Tibial artery (tissue), 4 donors: ENCODE data around the gene GJA9.

Experiments used
- DNase-seq, 2 donors: peaks; one replicate each; pipeline ENCODE4 v3.0.0-alpha.2; 2019
- H3K27ac ChIP-seq, 2 donors: fragments of 200-600 bp; sonication (generic) in 1 of 2; 1 replicate in 1 of 2; 2 replicates in 1 of 2; pipeline ENCODE4 v1.5.1; 2018 to 2019; ENCODE audit warnings: mild to moderate bottlenecking in 1 of 2
- H3K27me3 ChIP-seq, 2 donors: fragments of 200-600 bp; sonication (generic) in 1 of 2; one replicate each; pipeline versions ENCODE4 v1.5.1 to v1.6.0; 2016 to 2019
- H3K36me3 ChIP-seq, 3 donors: fragments of 200-600 bp; sonication (generic) in 2 of 3; one replicate each; pipeline ENCODE4 v1.5.1; 2016 to 2019; ENCODE audit warnings: mild to moderate bottlenecking in 2 of 3
- H3K4me1 ChIP-seq, 4 donors: fragments of 200-600 bp; sonication (generic) in 2 of 4; 1 replicate in 3 of 4; 2 replicates in 1 of 4; pipeline ENCODE4 v1.5.1; 2016 to 2019
- H3K4me3 ChIP-seq, 2 donors: fragments of 200-600 bp; sonication (generic) in 1 of 2; 1 replicate in 1 of 2; 2 replicates in 1 of 2; pipeline ENCODE4 v1.5.1; 2018 to 2019; ENCODE audit warnings: mild to moderate bottlenecking in 2 of 2
- H3K9me3 ChIP-seq, 3 donors: fragments of 200-600 bp; sonication (generic) in 1 of 3; one replicate each; pipeline ENCODE4 v1.5.1; 2016 to 2019
- CTCF ChIP-seq, 2 experiments: fragments of 200-600 bp in 1 of 2; fragments of 450-650 bp in 1 of 2; IDR thresholded peaks; one replicate each; pipeline ENCODE4 v1.5.1; 2017 to 2019; ENCODE audit warnings: antibody characterized with exemption in 2 of 2, mild to moderate bottlenecking in 1 of 2, moderate library complexity in 1 of 2
- intact Hi-C: fragments of 100-400 bp; cut with DNase I; formaldehyde crosslinking; loops from one replicate; pipeline ENCODE4 v1.15.0; 2023; ENCODE audit warnings: low total_unique reads

The GJA9 gene

DNA sequence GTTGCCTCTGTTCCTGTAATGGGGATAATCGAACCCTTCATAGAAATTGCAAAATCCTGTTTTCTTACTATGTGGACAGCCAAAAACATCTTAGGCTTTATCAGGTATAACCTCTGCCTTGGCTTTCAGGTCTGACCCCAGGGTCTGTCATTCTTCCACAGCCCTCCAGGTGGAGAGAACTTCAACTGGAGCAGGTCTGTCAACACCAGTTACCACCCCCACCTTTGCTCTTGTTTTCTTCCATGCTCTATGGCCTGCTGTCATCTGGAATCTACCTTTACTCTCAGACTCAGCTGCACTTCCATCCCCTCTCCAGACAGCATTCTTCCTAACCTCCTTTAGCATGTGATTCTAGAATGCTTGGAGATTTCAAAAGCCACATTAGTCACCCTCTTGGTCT, 10.4 kb upstream of the GJA9 start:
- Histone ChIP-seq H3K4me1 (no peaks in the 10 kb centered on the region), H3K36me3 (no peaks in the 10 kb centered on the region), H3K27ac (no peak overlapping the region), H3K9me3 (no peaks in the 10 kb centered on the region), H3K4me3 (no peak overlapping the region), H3K27me3 (no peaks in the 10 kb centered on the region)
- intact Hi-C loops, result no loop called here
- no peak for TF ChIP-seq CTCF (IDR thresholded peaks at IDR 0.05)
- no peak for DNase-seq

- intact Hi-C loops, result no loop called here
- DNase-seq, result no peak
- Histone ChIP-seq H3K9me3 (no peaks in the 10 kb centered on the region), H3K4me1 (no peaks in the 10 kb centered on the region), H3K27me3 (no peaks in the 10 kb centered on the region), H3K36me3 (no peaks in the 10 kb centered on the region), H3K27ac (no peak overlapping the region), H3K4me3 (no peak overlapping the region)
- no peak for TF ChIP-seq CTCF (IDR thresholded peaks at IDR 0.05)
These were observed 8.2 kb upstream of the GJA9 start for GRCh38 chr1:38889589-38889988.

DNA sequence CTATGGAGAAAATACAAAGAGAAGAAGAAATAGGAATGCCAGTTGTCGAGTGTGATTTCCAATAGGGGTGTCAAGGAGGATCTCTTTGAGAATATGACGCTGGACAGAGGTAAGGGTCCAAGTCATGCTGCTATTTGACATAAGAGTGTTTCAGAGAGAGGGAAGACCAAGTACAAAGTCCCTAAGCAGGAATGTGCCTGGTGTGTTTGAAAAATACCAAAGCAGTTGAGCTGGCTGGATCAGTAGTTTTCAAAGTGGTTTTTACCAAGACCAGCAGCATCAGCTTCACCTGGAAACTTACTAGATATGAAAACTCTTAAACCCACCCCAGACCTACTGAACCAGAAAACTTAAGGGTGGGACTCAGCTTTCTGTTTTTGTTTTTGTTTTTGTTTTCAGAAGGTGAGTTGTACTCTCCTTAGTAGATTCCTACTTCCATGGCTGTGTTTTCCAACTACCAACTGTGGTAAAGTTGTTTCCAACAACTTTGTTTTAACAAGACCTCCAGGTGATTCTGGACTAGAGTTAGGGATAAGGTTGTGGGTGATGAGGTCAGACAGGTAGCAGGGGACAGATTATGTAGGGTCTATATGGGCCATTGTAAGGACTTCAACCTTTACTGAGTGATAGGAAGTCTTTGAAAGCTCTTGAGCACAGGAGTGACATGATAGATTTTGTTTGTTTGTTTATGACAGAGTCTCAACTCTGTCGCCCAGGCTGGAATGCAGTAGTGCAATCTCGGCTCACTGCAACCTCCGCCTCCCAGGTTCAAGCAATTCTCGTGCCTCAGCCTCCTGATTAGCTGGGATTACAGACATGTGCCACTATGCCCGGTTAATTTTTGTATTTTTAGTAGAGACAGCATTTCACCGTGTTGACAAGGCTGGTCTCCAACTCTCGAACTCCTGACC, 7.3 kb upstream of the GJA9 start:
- no peaks in the 10 kb centered on the region for H3K9me3 ChIP-seq
- H3K27me3 ChIP-seq, result no peaks in the 10 kb centered on the region
- intact Hi-C loops, result no loop called here
- H3K27ac ChIP-seq, result no peak overlapping the region
- H3K36me3 ChIP-seq, result no peaks in the 10 kb centered on the region
- no peak for TF ChIP-seq CTCF (IDR thresholded peaks at IDR 0.05)
- DNase-seq, result no peak
- H3K4me3 ChIP-seq, result no peak overlapping the region
- H3K4me1 ChIP-seq, result no peaks in the 10 kb centered on the region

- intact Hi-C loops, result no loop called here
- no peak for DNase-seq
- Histone ChIP-seq H3K27ac (no peak overlapping the region), H3K4me1 (no peaks in the 10 kb centered on the region), H3K27me3 (no peaks in the 10 kb centered on the region), H3K9me3 (no peaks in the 10 kb centered on the region), H3K4me3 (no peak overlapping the region), H3K36me3 (no peaks in the 10 kb centered on the region)
- TF ChIP-seq CTCF (IDR thresholded peaks at IDR 0.05), result no peak
These were observed 3.7 kb upstream of the GJA9 start for GRCh38 chr1:38885092-38885491.

GRCh38 chr1:38875811-38876210, 5.6 kb downstream of the GJA9 start:
- peaks cover 0 to 22% (median 14%) of the 10 kb centered on the region in 4 donors for H3K4me1 ChIP-seq
- H3K27me3 ChIP-seq, result no peaks in the 10 kb centered on the region
- intact Hi-C loops, result no loop called here
- DNase-seq, result no peak
- no peaks in the 10 kb centered on the region for H3K36me3 ChIP-seq
- TF ChIP-seq CTCF (IDR thresholded peaks at IDR 0.05), result no peak
- H3K4me3 ChIP-seq, result no peak overlapping the region
- H3K9me3 ChIP-seq, result no peaks in the 10 kb centered on the region
- no peak overlapping the region for H3K27ac ChIP-seq
